NCI-H345 (cell line): ENCODE measurements around the gene COPA.

Source experiments
- DNase-seq: peaks from one replicate; lab custom pipeline; 2025; lab: John Stamatoyannopoulos, UW

COPA gene

GRCh38 chr1:160264795-160265307 lies 78.2 kb downstream of the COPA start:
- DNase-seq: no peak

DNA sequence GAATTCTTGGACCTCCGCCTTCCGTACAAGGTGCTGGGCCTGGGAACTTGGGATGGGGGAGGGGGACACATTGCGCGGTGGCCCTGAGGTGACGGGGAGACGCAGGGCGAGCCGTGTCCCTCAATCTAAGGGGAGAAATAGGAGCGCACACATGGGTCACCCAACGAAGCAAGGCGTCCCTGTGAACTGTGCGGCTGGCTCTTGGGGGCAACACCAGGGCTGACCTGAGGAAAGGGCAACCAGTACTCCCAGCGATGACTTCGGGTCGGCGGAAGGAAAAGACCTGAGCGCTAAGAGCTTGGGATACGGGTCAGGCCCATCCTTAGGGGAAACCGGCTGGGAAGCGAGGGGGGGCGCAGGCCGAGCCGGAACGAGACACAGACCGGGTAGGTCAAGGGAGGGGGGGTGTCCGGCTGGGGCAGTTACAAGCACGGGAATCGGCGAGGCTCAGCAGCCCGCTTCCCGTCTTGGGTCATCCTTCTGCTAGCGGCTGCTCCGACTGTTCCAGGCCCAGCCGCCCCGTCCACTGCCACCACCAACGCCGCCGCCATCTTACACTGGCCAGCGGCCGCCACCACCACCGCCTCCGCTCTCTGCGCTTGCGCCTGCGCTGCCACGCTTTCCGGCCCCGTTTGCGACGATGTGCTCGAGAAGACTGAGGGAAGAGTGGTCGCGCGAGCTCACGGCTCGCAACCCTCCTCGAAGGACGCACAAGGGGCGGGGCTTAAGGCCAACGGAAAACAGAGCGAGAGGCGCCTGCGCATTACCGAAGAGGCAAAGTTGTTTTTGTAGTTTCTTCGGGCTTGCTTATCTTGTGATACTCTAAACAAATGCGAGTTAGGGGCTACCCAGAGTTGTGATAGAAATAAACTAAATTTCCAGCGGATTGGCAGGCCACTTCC lies 80.9 kb downstream of the COPA start, which contains the start of gene DCAF8:
TSS of gene DCAF8 (minus strand) at position 657 of the 902 bp plus-strand sequence. CDS start 18,541 bp downstream, outside the sequence.
- peak; percentile 98 for DNase-seq

- peak; percentile 60 for DNase-seq
These were observed 81.5 kb downstream of the COPA start for GRCh38 chr1:160261556-160261892.

- DNase-seq: peak; percentile 22
These were observed 82.4 kb downstream of the COPA start for GRCh38 chr1:160260406-160261382.

GRCh38 chr1:160258177-160258798 lies 84.8 kb downstream of the COPA start:
- no peak for DNase-seq

- no peak for DNase-seq
These were observed 85.5 kb downstream of the COPA start for GRCh38 chr1:160257411-160258015.

GRCh38 chr1:160256396-160257046 lies 86.5 kb downstream of the COPA start:
- DNase-seq: no peak

DNA sequence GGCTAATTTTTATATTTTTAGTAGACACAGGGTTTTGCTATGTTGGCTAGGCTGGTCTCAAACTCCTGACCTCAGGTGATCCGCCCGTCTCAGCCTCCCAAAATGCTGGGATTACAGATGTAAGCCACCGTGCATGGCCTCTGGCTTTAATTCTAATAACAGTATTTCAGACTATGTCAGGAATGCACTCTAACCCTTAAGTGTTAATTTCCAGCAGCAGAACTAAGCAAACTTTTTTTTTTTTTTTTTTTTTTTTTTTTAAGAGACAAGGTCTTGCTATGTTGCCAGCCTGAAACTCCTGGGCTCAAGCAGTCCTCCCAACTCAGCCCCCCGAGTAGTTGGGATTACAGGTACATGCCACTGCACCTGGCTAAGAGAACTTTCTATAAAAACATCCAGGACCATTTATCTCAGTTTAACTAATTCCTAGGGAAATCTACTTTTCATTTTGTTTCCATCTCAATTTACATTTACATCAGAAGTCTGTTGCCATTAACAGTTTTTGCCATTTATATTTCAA lies 87.2 kb downstream of the COPA start:
- DNase-seq: no peak

DNA sequence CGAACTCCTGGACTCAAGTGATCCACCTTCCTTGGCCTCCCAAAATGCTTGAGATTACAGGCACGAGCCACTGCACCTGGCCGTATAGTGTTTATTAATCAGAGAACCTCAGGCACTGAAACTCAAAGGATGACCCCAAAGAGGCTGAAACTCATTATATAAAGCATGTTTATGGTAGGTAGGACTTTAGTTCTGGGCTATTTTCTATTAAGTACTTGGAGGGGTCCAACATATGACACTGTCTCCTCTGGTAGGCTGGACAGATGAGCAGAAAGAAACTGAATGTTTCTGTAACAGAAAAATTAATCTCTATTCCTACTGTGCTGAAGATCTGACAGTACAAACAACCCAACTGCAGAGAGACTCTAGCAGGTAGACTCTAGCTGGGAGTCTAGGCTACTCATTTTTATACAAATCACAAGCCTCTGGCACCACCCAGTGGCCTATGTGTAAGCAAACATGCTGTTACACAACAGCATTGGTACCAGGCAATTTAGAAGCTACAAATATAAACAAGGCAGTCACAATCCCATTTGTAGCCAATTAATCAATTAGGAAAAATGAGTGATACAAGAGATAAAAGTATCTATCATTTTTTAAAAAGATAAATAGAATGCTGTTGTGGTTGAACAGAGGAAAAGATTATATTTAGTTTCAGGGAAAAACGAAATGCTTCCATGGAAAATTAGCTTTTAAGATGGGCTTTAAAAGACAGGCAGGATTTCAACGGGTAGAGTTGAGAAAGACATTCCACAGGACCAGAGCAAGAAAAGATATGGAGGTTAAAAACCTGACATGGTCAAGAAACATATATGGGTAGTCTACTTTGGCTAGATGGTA lies 91.1 kb downstream of the COPA start:
- peak; percentile 70 for DNase-seq

DNA sequence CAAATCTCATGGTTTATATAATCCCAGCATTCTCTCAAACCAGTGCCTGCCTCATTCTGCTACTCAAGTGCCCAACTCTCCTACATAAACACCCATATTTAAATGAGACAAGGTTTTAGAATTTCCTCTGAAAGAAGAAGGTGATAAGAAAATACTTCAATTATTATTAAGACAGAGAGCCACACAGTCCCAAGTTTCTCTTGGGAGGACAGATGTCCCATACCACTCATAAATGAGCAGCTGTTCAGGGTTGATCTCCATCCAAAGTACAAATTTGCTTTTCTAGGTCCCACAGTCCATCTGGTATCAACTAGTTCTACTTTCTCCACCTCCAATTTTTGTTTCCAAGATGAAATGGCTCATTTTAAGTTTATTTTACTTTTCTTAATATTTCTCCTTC lies 92.0 kb downstream of the COPA start:
- DNase-seq: no peak

DNA sequence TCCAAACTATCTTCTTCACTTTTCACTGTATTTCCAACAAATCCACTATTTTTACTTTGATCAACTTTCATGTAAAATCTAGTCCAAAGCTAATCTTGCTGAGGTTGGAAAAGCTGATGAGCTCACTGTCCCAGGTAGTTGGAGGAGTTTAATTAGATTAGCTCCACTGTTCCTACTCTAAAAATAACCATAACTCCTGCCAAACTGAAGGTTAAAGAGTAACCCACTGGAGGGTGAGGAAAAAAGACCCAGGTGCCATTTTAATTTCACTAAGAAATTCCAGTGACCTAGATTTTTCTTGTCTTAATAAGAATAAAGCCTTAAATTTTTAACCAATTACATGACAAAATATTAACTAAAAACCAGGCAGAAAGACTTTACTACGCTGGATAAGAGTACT lies 96.0 kb downstream of the COPA start:
- no peak for DNase-seq

- no peak for DNase-seq
These were observed 97.6 kb downstream of the COPA start for GRCh38 chr1:160245434-160245833.

DNA sequence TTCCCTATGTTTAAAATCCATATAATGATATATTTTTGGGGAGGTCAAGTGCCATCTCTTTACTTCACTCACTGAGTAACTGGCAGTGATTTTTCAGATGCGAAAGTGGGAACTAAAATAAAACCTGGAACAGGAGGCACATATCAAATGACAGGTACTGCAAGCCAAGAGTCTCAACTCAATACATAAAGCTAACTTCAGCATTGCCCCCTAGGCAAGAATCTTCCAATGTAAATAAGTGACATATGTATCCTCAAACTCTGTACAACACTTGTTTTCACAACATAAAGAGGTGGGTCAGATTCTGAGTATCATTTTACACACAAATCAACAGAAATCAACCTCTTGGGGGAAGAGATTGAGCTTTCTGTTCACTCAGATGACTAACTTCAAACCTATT lies 98.8 kb downstream of the COPA start:
- DNase-seq: peak; percentile 2

GRCh38 chr1:160243767-160244166 lies 99.3 kb downstream of the COPA start:
- no peak for DNase-seq

DNA sequence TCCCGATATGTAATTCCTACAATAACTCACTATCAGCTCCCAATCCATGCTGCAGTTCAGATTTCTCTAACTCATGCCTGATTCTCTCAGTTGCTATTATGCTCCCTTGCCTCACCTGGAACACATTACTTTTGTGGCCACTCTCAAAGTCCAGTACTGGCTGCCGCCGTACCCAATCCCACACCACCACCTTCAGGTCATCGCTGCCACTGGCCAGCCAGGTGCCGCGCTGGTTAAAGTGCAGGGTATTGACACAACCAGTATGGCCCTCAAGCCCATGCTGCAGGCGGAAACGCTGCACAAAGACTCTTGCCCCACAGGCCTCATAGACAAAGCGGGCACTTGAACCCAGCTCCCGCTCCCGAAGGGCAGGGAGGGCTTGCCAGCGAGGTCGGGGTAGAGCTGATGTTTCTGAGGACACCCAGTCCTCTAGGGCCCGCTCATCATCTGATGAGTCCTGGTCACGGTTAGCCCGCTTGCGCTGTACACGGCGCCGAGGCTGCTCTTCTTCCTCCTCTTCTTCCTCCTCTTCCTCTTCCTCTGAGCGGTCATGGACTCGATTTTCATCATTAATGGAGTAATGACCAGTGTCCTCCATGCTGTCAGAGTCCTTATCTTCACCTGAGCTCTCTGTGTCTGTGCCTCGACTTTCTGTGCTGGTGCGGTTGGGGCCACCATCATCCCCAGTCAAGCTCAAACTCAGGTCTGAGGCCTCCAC lies 103.3 kb downstream of the COPA start:
- DNase-seq: no peak
